OCI-LY3 (cell line): ENCODE results near the gene RAI1.

Experiments used
- H2AFZ ChIP-seq: fragments of 200-600, 300-600 bp; shearing (Covaris generic); 2 replicates; pipeline ENCODE4 v1.6.0; 2014; ENCODE audit warnings: antibody characterized with exemption, low read depth, low read length
- H3K27ac ChIP-seq: fragments of 200-600, 300-600 bp; sonication (generic); 2 replicates; pipeline ENCODE4 v1.5.1; 2014; ENCODE audit warnings: mild to moderate bottlenecking, low read length, moderate library complexity, mixed read lengths
- H3K27me3 ChIP-seq: fragments of 200-600, 300-600 bp; sonication (generic); 2 replicates; pipeline ENCODE4 v1.6.1; 2014; ENCODE audit warnings: low read depth, low read length, mixed read lengths
- H3K36me3 ChIP-seq: fragments of 200-600, 300-600 bp; sonication (generic); replicated peaks from 2 replicates; pipeline ENCODE3; 2014; ENCODE audit warnings: low read depth, low read length, mixed read lengths
- H3K4me1 ChIP-seq: fragments of 300-600, 200-600 bp; sonication (generic); 2 replicates; pipeline ENCODE4 v1.6.1; 2014; ENCODE audit warnings: low read length, mixed read lengths
- H3K4me2 ChIP-seq: fragments of 200-600, 300-600 bp; sonication (generic); 2 replicates; pipeline ENCODE4 v1.6.1; 2014; ENCODE audit warnings: low read length, mixed read lengths
- H3K4me3 ChIP-seq: fragments of 300-600, 200-600 bp; sonication (generic); 2 replicates; pipeline ENCODE4 v1.5.1; 2014; ENCODE audit warnings: antibody characterized with exemption, mild to moderate bottlenecking, low read length, moderate library complexity
- H3K79me2 ChIP-seq: fragments of 300-600, 200-600 bp; shearing (Covaris generic); 2 replicates; pipeline ENCODE4 v1.6.1; 2014; ENCODE audit warnings: mild to moderate bottlenecking, low read length, mixed read lengths
- H3K9ac ChIP-seq: fragments of 300-600, 200-600 bp; shearing (Covaris generic); 2 replicates; pipeline ENCODE4 v1.6.0; 2014; ENCODE audit warnings: mild to moderate bottlenecking, low read length, moderate library complexity
- H3K9me3 ChIP-seq: fragments of 200-600, 300-600 bp; shearing (Covaris generic); 2 replicates; pipeline ENCODE4 v1.6.1; 2014; ENCODE audit warnings: low read length, mixed read lengths; ENCODE audit not compliant: insufficient read depth
- H4K20me1 ChIP-seq: fragments of 200-600, 300-600 bp; sonication (generic); 2 replicates; pipeline ENCODE4 v1.6.1; 2016; ENCODE audit warnings: low read length, mixed read lengths; ENCODE audit not compliant: insufficient read depth
- EZH2phosphoT487 ChIP-seq: fragments of 200-600 bp; shearing (Covaris generic); IDR thresholded peaks from 2 replicates; pipeline ENCODE4 v1.6.1; 2018; ENCODE audit warnings: antibody characterized with exemption, mixed run types, low read depth
- TF ChIP-seq, protein P1 (sequence below): fragments of 200-600, 300-600 bp; sonication (generic); IDR thresholded peaks from 2 replicates; pipeline ENCODE4 v1.5.1; 2014; ENCODE audit warnings: antibody characterized with exemption, low read length, low read depth

The RAI1 gene

GRCh38 chr17:17792037-17792550, 110.8 kb downstream of the RAI1 start:
- Histone ChIP-seq H3K27me3 (no peaks in the 10 kb centered on the region), H3K9me3 (no peaks in the 10 kb centered on the region), H3K79me2 (no peaks in the 10 kb centered on the region), H3K36me3 (no peaks in the 10 kb centered on the region), H4K20me1 (no peaks in the 10 kb centered on the region), H3K4me2 (no peak overlapping the region), H3K4me3 (no peak overlapping the region), H3K9ac (no peak overlapping the region), H2AFZ (no peak overlapping the region), H3K4me1 (no peaks in the 10 kb centered on the region), H3K27ac (no peak overlapping the region)
- TF ChIP-seq, protein P1, sequence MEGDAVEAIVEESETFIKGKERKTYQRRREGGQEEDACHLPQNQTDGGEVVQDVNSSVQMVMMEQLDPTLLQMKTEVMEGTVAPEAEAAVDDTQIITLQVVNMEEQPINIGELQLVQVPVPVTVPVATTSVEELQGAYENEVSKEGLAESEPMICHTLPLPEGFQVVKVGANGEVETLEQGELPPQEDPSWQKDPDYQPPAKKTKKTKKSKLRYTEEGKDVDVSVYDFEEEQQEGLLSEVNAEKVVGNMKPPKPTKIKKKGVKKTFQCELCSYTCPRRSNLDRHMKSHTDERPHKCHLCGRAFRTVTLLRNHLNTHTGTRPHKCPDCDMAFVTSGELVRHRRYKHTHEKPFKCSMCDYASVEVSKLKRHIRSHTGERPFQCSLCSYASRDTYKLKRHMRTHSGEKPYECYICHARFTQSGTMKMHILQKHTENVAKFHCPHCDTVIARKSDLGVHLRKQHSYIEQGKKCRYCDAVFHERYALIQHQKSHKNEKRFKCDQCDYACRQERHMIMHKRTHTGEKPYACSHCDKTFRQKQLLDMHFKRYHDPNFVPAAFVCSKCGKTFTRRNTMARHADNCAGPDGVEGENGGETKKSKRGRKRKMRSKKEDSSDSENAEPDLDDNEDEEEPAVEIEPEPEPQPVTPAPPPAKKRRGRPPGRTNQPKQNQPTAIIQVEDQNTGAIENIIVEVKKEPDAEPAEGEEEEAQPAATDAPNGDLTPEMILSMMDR, result no peak
- no peak for TF ChIP-seq EZH2phosphoT487

DNA sequence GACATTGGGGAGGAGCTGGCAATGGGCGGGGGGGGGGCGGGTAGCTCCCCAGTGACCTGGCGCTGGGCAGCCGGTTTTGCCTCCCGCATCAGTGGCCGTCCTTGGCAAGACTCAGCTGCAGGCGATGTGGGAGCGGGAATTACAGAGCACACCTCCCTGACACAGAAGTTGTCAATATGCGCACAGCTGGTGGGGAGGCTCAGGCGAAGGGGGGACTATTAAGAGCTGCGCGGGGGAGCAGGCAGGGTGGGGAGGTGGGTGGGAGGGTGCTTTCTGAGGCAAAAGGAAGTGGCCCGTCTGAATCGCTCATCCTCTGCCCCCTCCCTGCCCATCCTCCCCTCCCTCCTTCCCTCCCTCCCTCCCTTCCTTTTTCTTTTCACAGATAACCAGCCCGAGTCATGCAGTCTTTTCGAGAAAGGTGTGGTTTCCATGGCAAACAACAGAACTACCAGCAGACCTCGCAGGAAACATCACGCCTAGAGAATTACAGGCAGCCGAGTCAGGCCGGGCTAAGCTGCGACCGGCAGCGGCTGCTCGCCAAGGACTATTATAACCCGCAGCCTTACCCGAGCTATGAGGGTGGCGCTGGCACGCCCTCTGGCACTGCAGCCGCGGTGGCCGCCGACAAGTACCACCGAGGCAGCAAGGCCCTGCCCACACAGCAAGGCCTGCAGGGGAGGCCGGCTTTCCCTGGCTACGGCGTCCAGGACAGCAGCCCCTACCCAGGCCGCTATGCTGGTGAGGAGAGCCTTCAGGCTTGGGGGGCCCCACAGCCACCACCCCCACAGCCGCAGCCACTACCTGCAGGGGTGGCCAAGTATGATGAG, 111.5 kb downstream of the RAI1 start:
- no peaks in the 10 kb centered on the region for H3K27me3 ChIP-seq
- H3K9me3 ChIP-seq, result no peaks in the 10 kb centered on the region
- H3K9ac ChIP-seq, result no peak overlapping the region
- H3K4me3 ChIP-seq, result no peak overlapping the region
- no peaks in the 10 kb centered on the region for H3K79me2 ChIP-seq
- H3K4me2 ChIP-seq, result no peak overlapping the region
- no peaks in the 10 kb centered on the region for H3K36me3 ChIP-seq
- H2AFZ ChIP-seq, result no peak overlapping the region
- H3K4me1 ChIP-seq, result no peaks in the 10 kb centered on the region
- no peaks in the 10 kb centered on the region for H4K20me1 ChIP-seq
- TF ChIP-seq EZH2phosphoT487, result no peak
- TF ChIP-seq, protein P1, result no peak
- H3K27ac ChIP-seq, result no peak overlapping the region

DNA sequence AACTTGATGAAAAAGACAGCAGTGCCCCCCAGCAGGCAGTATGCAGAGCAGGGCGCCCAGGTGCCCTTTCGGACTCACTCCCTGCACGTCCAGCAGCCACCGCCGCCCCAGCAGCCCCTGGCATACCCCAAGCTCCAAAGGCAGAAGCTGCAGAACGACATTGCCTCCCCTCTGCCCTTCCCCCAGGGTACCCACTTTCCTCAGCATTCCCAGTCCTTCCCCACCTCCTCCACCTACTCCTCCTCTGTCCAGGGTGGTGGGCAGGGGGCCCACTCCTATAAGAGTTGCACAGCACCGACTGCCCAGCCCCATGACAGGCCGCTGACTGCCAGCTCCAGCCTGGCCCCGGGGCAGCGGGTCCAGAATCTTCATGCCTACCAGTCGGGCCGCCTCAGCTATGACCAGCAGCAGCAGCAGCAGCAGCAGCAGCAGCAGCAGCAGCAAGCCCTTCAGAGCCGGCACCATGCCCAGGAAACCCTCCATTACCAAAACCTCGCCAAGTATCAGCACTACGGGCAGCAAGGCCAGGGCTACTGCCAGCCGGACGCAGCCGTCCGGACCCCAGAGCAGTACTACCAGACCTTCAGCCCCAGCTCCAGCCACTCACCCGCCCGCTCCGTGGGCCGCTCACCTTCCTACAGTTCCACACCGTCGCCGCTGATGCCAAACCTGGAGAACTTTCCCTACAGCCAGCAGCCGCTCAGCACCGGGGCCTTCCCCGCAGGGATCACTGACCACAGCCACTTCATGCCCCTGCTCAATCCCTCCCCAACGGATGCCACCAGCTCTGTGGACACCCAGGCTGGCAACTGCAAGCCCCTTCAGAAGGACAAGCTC, 112.3 kb downstream of the RAI1 start:
- no peak overlapping the region for H3K4me3 ChIP-seq
- H3K27ac ChIP-seq, result no peak overlapping the region
- H2AFZ ChIP-seq, result no peak overlapping the region
- H3K9ac ChIP-seq, result no peak overlapping the region
- no peaks in the 10 kb centered on the region for H4K20me1 ChIP-seq
- no peak overlapping the region for H3K4me2 ChIP-seq
- no peaks in the 10 kb centered on the region for H3K79me2 ChIP-seq
- no peaks in the 10 kb centered on the region for H3K36me3 ChIP-seq
- H3K4me1 ChIP-seq, result no peaks in the 10 kb centered on the region
- no peaks in the 10 kb centered on the region for H3K27me3 ChIP-seq
- TF ChIP-seq, protein P1, result no peak
- TF ChIP-seq EZH2phosphoT487, result no peak
- H3K9me3 ChIP-seq, result no peaks in the 10 kb centered on the region

- no peaks in the 10 kb centered on the region for H3K36me3 ChIP-seq
- no peak overlapping the region for H2AFZ ChIP-seq
- no peak overlapping the region for H3K4me2 ChIP-seq
- no peak overlapping the region for H3K27ac ChIP-seq
- H3K4me3 ChIP-seq, result no peak overlapping the region
- no peaks in the 10 kb centered on the region for H3K27me3 ChIP-seq
- H3K9ac ChIP-seq, result no peak overlapping the region
- TF ChIP-seq EZH2phosphoT487, result no peak
- TF ChIP-seq, protein P1, result no peak
- no peaks in the 10 kb centered on the region for H3K4me1 ChIP-seq
- no peaks in the 10 kb centered on the region for H4K20me1 ChIP-seq
- no peaks in the 10 kb centered on the region for H3K79me2 ChIP-seq
- no peaks in the 10 kb centered on the region for H3K9me3 ChIP-seq
These were observed 113.1 kb downstream of the RAI1 start for GRCh38 chr17:17794382-17794781.
